DOHH2 (cell line): ENCODE measurements around the gene FYCO1.

ENCODE experiments used
- H3F3A ChIP-seq: fragments of 200-600 bp; sonication (generic), shearing (Covaris generic); 2 replicates; pipeline ENCODE4 v1.6.0; 2016; ENCODE audit warnings: antibody characterized with exemption, mild to moderate bottlenecking; ENCODE audit not compliant: control insufficient read depth, insufficient read depth
- H3K27ac ChIP-seq: fragments of 200-600 bp; sonication (generic); 2 replicates; pipeline ENCODE4 v1.5.1; 2014; ENCODE audit warnings: low read depth, mild to moderate bottlenecking, low read length, moderate library complexity
- H3K27me3 ChIP-seq: fragments of 200-600 bp; sonication (generic); 2 replicates; pipeline ENCODE4 v1.6.1; 2014; ENCODE audit warnings: mild to moderate bottlenecking, low read length, mixed read lengths; ENCODE audit not compliant: control insufficient read depth
- H3K36me3 ChIP-seq: fragments of 200-600 bp; sonication (generic); 2 replicates; pipeline ENCODE4 v1.6.1; 2014; ENCODE audit warnings: mild to moderate bottlenecking, low read length, moderate library complexity, mixed read lengths; ENCODE audit not compliant: control insufficient read depth
- H3K4me1 ChIP-seq: fragments of 200-600 bp; sonication (generic); 2 replicates; pipeline ENCODE4 v1.6.1; 2014; ENCODE audit warnings: mild to moderate bottlenecking, low read length, mixed read lengths; ENCODE audit not compliant: control insufficient read depth
- H3K4me2 ChIP-seq: fragments of 200-600 bp; sonication (generic); 2 replicates; pipeline ENCODE4 v1.6.0; 2014; ENCODE audit warnings: mild to moderate bottlenecking, low read length, moderate library complexity
- H3K4me3 ChIP-seq: fragments of 200-600 bp; sonication (generic); 2 replicates; pipeline ENCODE4 v1.5.1; 2014; ENCODE audit warnings: mild to moderate bottlenecking, low read length, mixed read lengths
- H3K79me2 ChIP-seq: fragments of 200-600 bp; sonication (generic); 2 replicates; pipeline ENCODE4 v1.6.1; 2014; ENCODE audit warnings: mild to moderate bottlenecking, low read length, mixed read lengths; ENCODE audit not compliant: control insufficient read depth
- H3K9me2 ChIP-seq: fragments of 200-600 bp; sonication (generic); replicated peaks from 2 replicates; pipeline ENCODE4 v1.6.1; 2014; ENCODE audit warnings: mild to moderate bottlenecking, low read length, mixed read lengths; ENCODE audit not compliant: control insufficient read depth
- H3K9me3 ChIP-seq: fragments of 200-600 bp; sonication (generic); 2 replicates; pipeline ENCODE4 v1.6.1; 2014; ENCODE audit warnings: antibody characterized with exemption, low read length, mixed read lengths; ENCODE audit not compliant: control insufficient read depth, insufficient read depth
- H4K20me1 ChIP-seq: fragments of 200-600 bp; sonication (generic); 2 replicates; pipeline ENCODE4 v1.6.0; 2014; ENCODE audit warnings: low read depth, mild to moderate bottlenecking, antibody characterized with exemption, low read length, moderate library complexity; ENCODE audit not compliant: control insufficient read depth, insufficient read depth
- EZH2phosphoT487 ChIP-seq: fragments of 200-600 bp; sonication (generic); IDR thresholded peaks from 2 replicates; pipeline ENCODE4 v1.6.1; 2017; ENCODE audit warnings: borderline replicate concordance, mild to moderate bottlenecking, antibody characterized with exemption, low read length, moderate library complexity, mixed read lengths
- TF ChIP-seq, protein P1 (sequence below): fragments of 200-600 bp; sonication (generic); IDR thresholded peaks from one replicate; pipeline ENCODE4 v1.5.1; 2014; ENCODE audit warnings: antibody characterized with exemption, mild to moderate bottlenecking, low read depth, low read length; ENCODE audit not compliant: poor library complexity, severe bottlenecking

FYCO1 gene

DNA sequence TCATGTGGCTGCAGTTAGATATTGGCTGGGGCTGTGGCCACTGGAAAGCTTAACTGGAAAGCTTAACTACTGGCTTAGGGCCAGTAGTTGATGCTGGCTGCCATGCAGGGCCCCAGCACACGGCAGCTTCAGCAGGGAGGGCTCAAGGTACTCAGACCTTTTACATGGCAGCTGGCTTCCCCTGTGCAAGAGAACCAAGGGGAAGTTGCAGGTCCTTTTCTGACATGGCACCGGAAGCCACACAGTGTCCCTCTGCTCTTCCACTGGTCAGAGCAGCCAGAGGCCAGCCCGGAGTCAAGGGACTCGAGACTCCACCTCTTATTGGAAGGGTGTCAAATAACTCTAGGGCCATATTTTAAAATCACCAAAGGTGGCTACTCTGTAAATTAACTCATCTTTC lies 84.7 kb downstream of the FYCO1 start:
- H3K36me3 ChIP-seq, result no peaks in the 10 kb centered on the region
- no peaks in the 10 kb centered on the region for H3K9me2 ChIP-seq
- no peaks in the 10 kb centered on the region for H3K79me2 ChIP-seq
- H3F3A ChIP-seq, result no peaks in the 10 kb centered on the region
- TF ChIP-seq, protein P1, sequence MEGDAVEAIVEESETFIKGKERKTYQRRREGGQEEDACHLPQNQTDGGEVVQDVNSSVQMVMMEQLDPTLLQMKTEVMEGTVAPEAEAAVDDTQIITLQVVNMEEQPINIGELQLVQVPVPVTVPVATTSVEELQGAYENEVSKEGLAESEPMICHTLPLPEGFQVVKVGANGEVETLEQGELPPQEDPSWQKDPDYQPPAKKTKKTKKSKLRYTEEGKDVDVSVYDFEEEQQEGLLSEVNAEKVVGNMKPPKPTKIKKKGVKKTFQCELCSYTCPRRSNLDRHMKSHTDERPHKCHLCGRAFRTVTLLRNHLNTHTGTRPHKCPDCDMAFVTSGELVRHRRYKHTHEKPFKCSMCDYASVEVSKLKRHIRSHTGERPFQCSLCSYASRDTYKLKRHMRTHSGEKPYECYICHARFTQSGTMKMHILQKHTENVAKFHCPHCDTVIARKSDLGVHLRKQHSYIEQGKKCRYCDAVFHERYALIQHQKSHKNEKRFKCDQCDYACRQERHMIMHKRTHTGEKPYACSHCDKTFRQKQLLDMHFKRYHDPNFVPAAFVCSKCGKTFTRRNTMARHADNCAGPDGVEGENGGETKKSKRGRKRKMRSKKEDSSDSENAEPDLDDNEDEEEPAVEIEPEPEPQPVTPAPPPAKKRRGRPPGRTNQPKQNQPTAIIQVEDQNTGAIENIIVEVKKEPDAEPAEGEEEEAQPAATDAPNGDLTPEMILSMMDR, result no peak
- no peak for TF ChIP-seq EZH2phosphoT487
- H3K4me2 ChIP-seq, result no peak overlapping the region
- H3K4me1 ChIP-seq, result no peaks in the 10 kb centered on the region
- no peak overlapping the region for H3K27ac ChIP-seq
- H3K9me3 ChIP-seq, result no peaks in the 10 kb centered on the region
- peaks cover 3% of the 10 kb centered on the region; the same call in 1 of the 2 replicates for H3K27me3 ChIP-seq
- H3K4me3 ChIP-seq, result no peak overlapping the region
- H4K20me1 ChIP-seq, result no peaks in the 10 kb centered on the region

DNA sequence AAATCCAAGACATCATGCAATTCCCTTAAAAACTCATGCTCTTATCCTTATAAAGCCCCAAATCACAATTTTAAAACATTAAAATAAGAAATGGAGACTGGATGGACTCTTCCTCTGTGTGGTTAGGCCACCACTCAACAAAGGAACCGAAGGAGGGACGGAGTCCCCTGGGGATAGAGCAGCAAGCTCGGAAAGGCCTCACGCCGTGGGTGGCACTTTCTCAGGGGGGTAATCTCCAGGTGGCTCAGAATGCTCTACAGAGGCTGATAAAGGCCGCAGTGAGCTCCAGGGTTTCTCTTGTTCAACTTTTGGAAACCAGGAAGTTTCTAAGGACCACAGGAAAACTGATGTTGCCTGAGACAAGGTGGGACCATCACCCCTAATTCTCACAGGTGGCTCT lies 86.1 kb downstream of the FYCO1 start:
- H3K9me2 ChIP-seq, result no peaks in the 10 kb centered on the region
- no peaks in the 10 kb centered on the region for H3F3A ChIP-seq
- H4K20me1 ChIP-seq, result no peaks in the 10 kb centered on the region
- no peak overlapping the region for H3K4me3 ChIP-seq
- no peak overlapping the region for H3K4me2 ChIP-seq
- no peaks in the 10 kb centered on the region for H3K4me1 ChIP-seq
- no peaks in the 10 kb centered on the region for H3K36me3 ChIP-seq
- no peaks in the 10 kb centered on the region for H3K79me2 ChIP-seq
- H3K9me3 ChIP-seq, result no peaks in the 10 kb centered on the region
- no peak overlapping the region for H3K27ac ChIP-seq
- H3K27me3 ChIP-seq, result no peaks in the 10 kb centered on the region
- no peak for TF ChIP-seq EZH2phosphoT487
- TF ChIP-seq, protein P1, result no peak

DNA sequence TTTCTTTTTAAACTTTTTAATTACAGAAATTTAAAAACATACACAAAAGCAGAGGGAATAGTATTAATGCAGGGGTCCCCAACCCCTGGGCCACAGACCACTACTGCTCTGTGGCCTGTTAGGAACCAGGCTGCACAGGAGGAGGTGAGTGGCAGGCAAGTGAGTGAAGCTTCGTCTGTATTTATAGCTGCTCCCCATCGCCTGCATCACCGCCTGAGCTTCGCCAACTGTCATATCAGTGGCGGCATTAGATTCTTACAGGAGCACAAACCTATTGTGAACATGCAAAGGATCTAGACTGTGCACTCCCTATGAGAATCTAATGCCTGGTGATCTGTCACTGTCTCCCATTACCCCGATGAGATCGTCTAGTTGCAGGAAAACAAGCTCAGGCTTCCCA lies 86.9 kb downstream of the FYCO1 start:
- no peak overlapping the region for H3K27ac ChIP-seq
- no peaks in the 10 kb centered on the region for H3K79me2 ChIP-seq
- no peaks in the 10 kb centered on the region for H3K9me2 ChIP-seq
- no peaks in the 10 kb centered on the region for H3F3A ChIP-seq
- no peaks in the 10 kb centered on the region for H4K20me1 ChIP-seq
- H3K4me1 ChIP-seq, result no peaks in the 10 kb centered on the region
- TF ChIP-seq EZH2phosphoT487, result no peak
- TF ChIP-seq, protein P1, result no peak
- H3K9me3 ChIP-seq, result no peaks in the 10 kb centered on the region
- H3K36me3 ChIP-seq, result no peaks in the 10 kb centered on the region
- H3K4me3 ChIP-seq, result no peak overlapping the region
- H3K27me3 ChIP-seq, result no peaks in the 10 kb centered on the region
- no peak overlapping the region for H3K4me2 ChIP-seq
